A549 (cell line): ENCODE results near the gene CHD9.

Experiments used
- CEBPB ChIP-seq, 2 experiments: fragments of >200 bp in 1 of 2; sonication (Bioruptor Twin) in 1 of 2; formaldehyde crosslinking in 1 of 2; IDR thresholded peaks; 2 replicates each; pipeline ENCODE4 v1.6.1; 2012 to 2016
- CTCF ChIP-seq: fragments of >200 bp; sonication (Bioruptor Twin); formaldehyde crosslinking; IDR thresholded peaks from 3 replicates; pipeline ENCODE4 v1.5.1; 2016
- E2F6 ChIP-seq: IDR thresholded peaks from 2 replicates; pipeline ENCODE4 v1.6.1; 2012; ENCODE audit warnings: low read depth, borderline replicate concordance
- HEYL ChIP-seq: fragments of 250-450 bp; sonication (Bioruptor Pico); IDR thresholded peaks from 2 replicates; pipeline ENCODE4 v1.8.0; 2021; ENCODE audit warnings: mild to moderate bottlenecking, moderate library complexity
- PHF8 ChIP-seq: fragments of 200-600 bp; sonication (generic); IDR thresholded peaks from 2 replicates; pipeline ENCODE4 v1.6.1; 2016; ENCODE audit warnings: low read depth, mild to moderate bottlenecking, antibody characterized with exemption, moderate library complexity, borderline replicate concordance
- POLR2A ChIP-seq: IDR thresholded peaks from 2 replicates; pipeline ENCODE4 v1.6.1; 2012; ENCODE audit warnings: mild to moderate bottlenecking, low read length
- RNF2 ChIP-seq: fragments of 200-600 bp; sonication (generic); IDR thresholded peaks from 2 replicates; pipeline ENCODE4 v1.6.1; 2016; ENCODE audit warnings: low read depth, mild to moderate bottlenecking, antibody characterized with exemption, moderate library complexity, borderline replicate concordance

GRCh38 chr16:53152329-53152728 lies 97.5 kb downstream of the CHD9 start:
- no peak for TF ChIP-seq CEBPB (IDR thresholded peaks at IDR 0.05)
- TF ChIP-seq E2F6: no peak
- TF ChIP-seq CTCF: no peak
- no peak for TF ChIP-seq POLR2A
- no peak for TF ChIP-seq HEYL (CRISPR knock-in tag)
- TF ChIP-seq PHF8: no peak
- TF ChIP-seq RNF2: no peak
